HL-60 (cell line): ENCODE data around the gene ANGPTL2.

Experiments
- DNase-seq, 2 experiments: peaks; one replicate each; pipeline ENCODE4 v3.0.0-alpha.2; 2010 to 2020; ENCODE audit warnings: low read depth in 1 of 2, low spot score in 1 of 2
- H3K27ac ChIP-seq: fragments of 250-450 bp; sonication (Bioruptor Pico); replicated peaks from 2 replicates; pipeline ENCODE4 v1.5.1; 2020; ENCODE audit warnings: mild to moderate bottlenecking, moderate library complexity
- H3K27me3 ChIP-seq: fragments of 250-450 bp; sonication (Bioruptor Pico); 2 replicates; pipeline ENCODE4 v1.5.1; 2021; ENCODE audit warnings: mild to moderate bottlenecking, moderate library complexity; ENCODE audit not compliant: insufficient read depth, poor library complexity, severe bottlenecking
- H3K4me3 ChIP-seq: replicated peaks from 2 replicates; pipeline ENCODE4 v1.5.1; 2011; ENCODE audit warnings: mild to moderate bottlenecking, control low read depth, low read length; ENCODE audit not compliant: insufficient read depth
- GABPA ChIP-seq: IDR thresholded peaks from 2 replicates; pipeline ENCODE4 v1.6.1; 2012; ENCODE audit warnings: low read depth
- POLR2AphosphoS5 ChIP-seq: IDR thresholded peaks from 2 replicates; pipeline ENCODE4 v1.6.1; 2012; ENCODE audit warnings: low read depth
- SPI1 ChIP-seq: IDR thresholded peaks from 2 replicates; pipeline ENCODE4 v1.6.1; 2012; ENCODE audit warnings: low read depth, mild to moderate bottlenecking, borderline replicate concordance
- TF ChIP-seq, protein P1 (sequence below): IDR thresholded peaks from one replicate; pipeline ENCODE4 v1.5.1; 2011; ENCODE audit warnings: low read length, control low read depth, inconsistent platforms; ENCODE audit not compliant: insufficient read depth
- TF ChIP-seq, protein P2 (sequence below): IDR thresholded peaks from 2 replicates; pipeline ENCODE4 v1.6.1; 2012; ENCODE audit warnings: low read depth; ENCODE audit not compliant: insufficient replicate concordance

The ANGPTL2 gene

DNA sequence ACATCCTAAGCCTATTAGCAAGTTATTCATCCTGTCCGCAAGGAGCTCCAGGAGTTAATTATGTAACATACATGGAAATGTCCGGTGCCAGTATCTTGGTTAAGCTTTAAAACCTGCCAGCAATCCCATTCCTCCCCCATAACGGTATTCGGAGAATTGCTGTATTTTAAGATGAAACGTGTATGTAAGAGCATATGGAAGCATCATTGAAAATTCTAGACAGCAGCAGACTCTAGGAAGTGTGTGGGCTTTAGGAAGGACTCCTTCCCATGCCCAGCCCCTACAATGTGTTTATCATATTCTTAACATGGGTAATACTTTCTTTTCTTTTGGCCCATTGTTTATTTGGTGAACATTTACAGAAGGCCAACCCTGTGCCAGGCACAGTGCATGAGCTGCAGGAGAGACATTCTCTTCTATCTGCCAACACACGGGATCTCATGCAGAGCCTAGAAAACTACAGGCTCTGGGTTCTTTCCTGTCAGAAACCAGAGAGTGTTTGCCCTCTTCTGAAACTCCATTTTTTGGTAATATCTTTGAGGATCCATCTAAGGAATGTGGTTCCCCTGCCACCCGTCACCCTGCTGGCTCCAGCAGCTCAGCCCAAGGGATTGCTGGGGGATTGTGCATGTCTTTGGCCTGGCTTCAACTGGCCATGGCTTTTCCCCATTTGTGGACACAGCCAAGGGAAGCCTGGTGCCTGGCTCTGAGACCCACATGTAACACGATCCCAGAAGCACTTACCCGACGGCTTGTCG is 15.1 kb downstream of the ANGPTL2 start:
- no peak for DNase-seq
- Histone ChIP-seq H3K4me3 (no peak overlapping the region), H3K27me3 (no peaks in the 10 kb centered on the region), H3K27ac (no peak overlapping the region)
- TF ChIP-seq POLR2AphosphoS5 (no peak), SPI1 (no peak), GABPA (no peak)
- TF ChIP-seq, protein P1, sequence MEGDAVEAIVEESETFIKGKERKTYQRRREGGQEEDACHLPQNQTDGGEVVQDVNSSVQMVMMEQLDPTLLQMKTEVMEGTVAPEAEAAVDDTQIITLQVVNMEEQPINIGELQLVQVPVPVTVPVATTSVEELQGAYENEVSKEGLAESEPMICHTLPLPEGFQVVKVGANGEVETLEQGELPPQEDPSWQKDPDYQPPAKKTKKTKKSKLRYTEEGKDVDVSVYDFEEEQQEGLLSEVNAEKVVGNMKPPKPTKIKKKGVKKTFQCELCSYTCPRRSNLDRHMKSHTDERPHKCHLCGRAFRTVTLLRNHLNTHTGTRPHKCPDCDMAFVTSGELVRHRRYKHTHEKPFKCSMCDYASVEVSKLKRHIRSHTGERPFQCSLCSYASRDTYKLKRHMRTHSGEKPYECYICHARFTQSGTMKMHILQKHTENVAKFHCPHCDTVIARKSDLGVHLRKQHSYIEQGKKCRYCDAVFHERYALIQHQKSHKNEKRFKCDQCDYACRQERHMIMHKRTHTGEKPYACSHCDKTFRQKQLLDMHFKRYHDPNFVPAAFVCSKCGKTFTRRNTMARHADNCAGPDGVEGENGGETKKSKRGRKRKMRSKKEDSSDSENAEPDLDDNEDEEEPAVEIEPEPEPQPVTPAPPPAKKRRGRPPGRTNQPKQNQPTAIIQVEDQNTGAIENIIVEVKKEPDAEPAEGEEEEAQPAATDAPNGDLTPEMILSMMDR: no peak
- TF ChIP-seq, protein P2, sequence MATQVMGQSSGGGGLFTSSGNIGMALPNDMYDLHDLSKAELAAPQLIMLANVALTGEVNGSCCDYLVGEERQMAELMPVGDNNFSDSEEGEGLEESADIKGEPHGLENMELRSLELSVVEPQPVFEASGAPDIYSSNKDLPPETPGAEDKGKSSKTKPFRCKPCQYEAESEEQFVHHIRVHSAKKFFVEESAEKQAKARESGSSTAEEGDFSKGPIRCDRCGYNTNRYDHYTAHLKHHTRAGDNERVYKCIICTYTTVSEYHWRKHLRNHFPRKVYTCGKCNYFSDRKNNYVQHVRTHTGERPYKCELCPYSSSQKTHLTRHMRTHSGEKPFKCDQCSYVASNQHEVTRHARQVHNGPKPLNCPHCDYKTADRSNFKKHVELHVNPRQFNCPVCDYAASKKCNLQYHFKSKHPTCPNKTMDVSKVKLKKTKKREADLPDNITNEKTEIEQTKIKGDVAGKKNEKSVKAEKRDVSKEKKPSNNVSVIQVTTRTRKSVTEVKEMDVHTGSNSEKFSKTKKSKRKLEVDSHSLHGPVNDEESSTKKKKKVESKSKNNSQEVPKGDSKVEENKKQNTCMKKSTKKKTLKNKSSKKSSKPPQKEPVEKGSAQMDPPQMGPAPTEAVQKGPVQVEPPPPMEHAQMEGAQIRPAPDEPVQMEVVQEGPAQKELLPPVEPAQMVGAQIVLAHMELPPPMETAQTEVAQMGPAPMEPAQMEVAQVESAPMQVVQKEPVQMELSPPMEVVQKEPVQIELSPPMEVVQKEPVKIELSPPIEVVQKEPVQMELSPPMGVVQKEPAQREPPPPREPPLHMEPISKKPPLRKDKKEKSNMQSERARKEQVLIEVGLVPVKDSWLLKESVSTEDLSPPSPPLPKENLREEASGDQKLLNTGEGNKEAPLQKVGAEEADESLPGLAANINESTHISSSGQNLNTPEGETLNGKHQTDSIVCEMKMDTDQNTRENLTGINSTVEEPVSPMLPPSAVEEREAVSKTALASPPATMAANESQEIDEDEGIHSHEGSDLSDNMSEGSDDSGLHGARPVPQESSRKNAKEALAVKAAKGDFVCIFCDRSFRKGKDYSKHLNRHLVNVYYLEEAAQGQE: no peak

- no peak overlapping the region for H3K4me3 ChIP-seq
- TF ChIP-seq, protein P2: no peak
- TF ChIP-seq GABPA (no peak), POLR2AphosphoS5 (no peak), SPI1 (no peak)
- TF ChIP-seq, protein P1: no peak
- H3K27ac ChIP-seq: no peak overlapping the region
- DNase-seq: no peak
- no peaks in the 10 kb centered on the region for H3K27me3 ChIP-seq
These were observed 16.0 kb downstream of the ANGPTL2 start for GRCh38 chr9:127106466-127106855.

- DNase-seq: no peak
- H3K4me3 ChIP-seq: no peak overlapping the region
- no peaks in the 10 kb centered on the region for H3K27me3 ChIP-seq
- TF ChIP-seq, protein P2: no peak
- TF ChIP-seq GABPA (no peak), SPI1 (no peak), POLR2AphosphoS5 (no peak)
- TF ChIP-seq, protein P1: no peak
- H3K27ac ChIP-seq: no peak overlapping the region
These were observed 16.5 kb downstream of the ANGPTL2 start for GRCh38 chr9:127105805-127106465.
